Smooth muscle cell (in vitro differentiated cells): ENCODE measurements around the gene RDH8. TPM values are rescaled to one million over a fixed set of nuclear protein-coding genes. Genes with fewer than 3 reads are reported as not detected.

Experiments
- DNase-seq: peaks from one replicate; lab custom pipeline; 2025; ENCODE audit not compliant: unreplicated experiment; lab: John Stamatoyannopoulos, UW
- H2AFZ ChIP-seq: fragments of 200-600 bp; sonication (generic); 2 replicates; pipeline ENCODE4 v1.6.0; 2016; ENCODE audit warnings: antibody characterized with exemption, low read depth, mild to moderate bottlenecking
- H3F3A ChIP-seq: fragments of 200-600 bp; sonication (generic); 2 replicates; pipeline ENCODE4 v1.6.0; 2017; ENCODE audit warnings: antibody characterized with exemption, low read depth
- H3K27ac ChIP-seq: fragments of 200-600 bp; sonication (generic); 2 replicates; pipeline ENCODE4 v1.5.1; 2016; ENCODE audit warnings: low read depth, mild to moderate bottlenecking
- H3K27me3 ChIP-seq: fragments of 200-600 bp; sonication (generic); 2 replicates; pipeline ENCODE4 v1.6.1; 2016; ENCODE audit warnings: low read depth, mild to moderate bottlenecking
- H3K36me3 ChIP-seq: fragments of 200-600 bp; sonication (generic); 2 replicates; pipeline ENCODE4 v1.5.1; 2016; ENCODE audit warnings: low read depth
- H3K4me1 ChIP-seq: fragments of 200-600 bp; sonication (generic); 2 replicates; pipeline ENCODE4 v1.5.1; 2016; ENCODE audit warnings: low read depth
- H3K4me2 ChIP-seq: fragments of 200-600 bp; sonication (generic); 2 replicates; pipeline ENCODE4 v1.6.0; 2016; ENCODE audit warnings: mild to moderate bottlenecking
- H3K4me3 ChIP-seq: fragments of 200-600 bp; sonication (generic); 2 replicates; pipeline ENCODE4 v1.5.1; 2016; ENCODE audit warnings: mild to moderate bottlenecking
- H3K79me2 ChIP-seq: fragments of 200-600 bp; sonication (generic); 2 replicates; pipeline ENCODE4 v1.6.0; 2016; ENCODE audit warnings: low read depth, mild to moderate bottlenecking
- H3K9ac ChIP-seq: fragments of 200-600 bp; sonication (generic); 2 replicates; pipeline ENCODE4 v1.6.0; 2016; ENCODE audit warnings: low read depth
- H3K9me3 ChIP-seq: fragments of 200-600 bp; sonication (generic); replicated peaks from 2 replicates; pipeline ENCODE4 v1.5.1; 2016; ENCODE audit warnings: low read depth
- H4K20me1 ChIP-seq: fragments of 200-600 bp; sonication (generic); 2 replicates; pipeline ENCODE4 v1.6.0; 2016; ENCODE audit warnings: low read depth
- CTCF ChIP-seq: fragments of 200-600 bp; sonication (generic); IDR thresholded peaks from 2 replicates; pipeline ENCODE4 v1.5.1; 2017; ENCODE audit warnings: borderline replicate concordance, mild to moderate bottlenecking, antibody characterized with exemption; ENCODE audit not compliant: insufficient read depth, poor library complexity, severe bottlenecking
- WGBS: methylation state at CpG from one replicate; pipeline ENCODE4 v1.1.7; 2016; ENCODE audit warnings: low lambda C conversion rate; 5-methylcytosine and 5-hydroxymethylcytosine counted together
- polyA plus RNA-seq: library from polyadenylated mRNA; unstranded; fragments of >200 nt; fragmentation: Nextera tagmentation; extraction: Ambion mirVana; gene quantifications from 2 replicates; pipeline ENCODE4 v1.2.1, GENCODE V29; 2016
- total RNA-seq: library from RNA; depleted of rRNA; stranded (reverse); fragments of >200 nt; gene quantifications from 2 replicates; pipeline ENCODE4 v1.2.3, GENCODE V29; 2014

Gene RDH8
- total and polyA plus RNA-seq, 2 experiments from 2014 or later: not detected

- no peaks in the 10 kb centered on the region for H4K20me1 ChIP-seq
- TF ChIP-seq CTCF: no peak
- DNase-seq: no peak
- H3K4me3 ChIP-seq: no peak overlapping the region
- no peak overlapping the region for H3K9ac ChIP-seq
- H3K9me3 ChIP-seq: no peaks in the 10 kb centered on the region
- H3K27ac ChIP-seq: no peak overlapping the region
- no peaks in the 10 kb centered on the region for H3F3A ChIP-seq
- H3K4me2 ChIP-seq: no peak overlapping the region
- H3K36me3 ChIP-seq: no peaks in the 10 kb centered on the region
- 86% methylated on average over 8 of the region's 8 CpGs for WGBS
- H3K27me3 ChIP-seq: no peaks in the 10 kb centered on the region
- no peaks in the 10 kb centered on the region for H3K79me2 ChIP-seq
- peaks cover 5% of the 10 kb centered on the region for H3K4me1 ChIP-seq
- no peak overlapping the region for H2AFZ ChIP-seq
Observed at GRCh38 chr19:9986787-9987281, 26.4 kb upstream of the RDH8 start.

DNA sequence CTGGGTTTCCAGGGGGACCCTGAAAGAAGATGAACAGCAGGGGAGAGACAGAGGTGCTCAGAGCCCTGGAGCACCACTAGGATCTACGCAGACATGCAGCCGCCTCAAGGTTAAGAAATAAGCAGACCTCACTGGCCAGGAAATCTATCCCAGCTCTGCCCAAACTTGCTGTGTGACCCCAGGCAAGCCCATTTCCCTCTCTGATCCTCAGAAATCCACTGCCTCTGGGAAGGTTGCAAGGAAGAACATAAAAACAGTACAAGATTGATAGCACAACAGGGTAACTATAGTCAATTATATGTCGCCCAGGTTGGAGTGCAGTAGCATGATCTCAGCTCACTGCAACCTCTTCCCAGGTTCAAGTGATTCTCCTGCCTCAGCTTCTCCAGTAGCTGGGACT, 23.8 kb upstream of the RDH8 start:
- Histone ChIP-seq H3K4me3 (no peak overlapping the region), H3K4me1 (peaks cover 5% of the 10 kb centered on the region), H3K27me3 (no peaks in the 10 kb centered on the region), H3K9ac (no peak overlapping the region), H3K9me3 (no peaks in the 10 kb centered on the region), H3K4me2 (no peak overlapping the region), H2AFZ (no peak overlapping the region), H3F3A (no peaks in the 10 kb centered on the region), H3K79me2 (no peaks in the 10 kb centered on the region), H4K20me1 (no peaks in the 10 kb centered on the region), H3K27ac (no peak overlapping the region), H3K36me3 (no peaks in the 10 kb centered on the region)
- no peak for TF ChIP-seq CTCF
- 85% methylated on average over 3 of the region's 3 CpGs for WGBS
- DNase-seq: no peak

- 91% methylated on average over 11 of the region's 11 CpGs for WGBS
Observed at GRCh38 chr19:9991425-9992191, 21.7 kb upstream of the RDH8 start.

More at GRCh38 chr19:9991425-9992191, 21.7 kb upstream of the RDH8 start:
- Histone ChIP-seq H3K79me2 (no peaks in the 10 kb centered on the region), H3K36me3 (no peaks in the 10 kb centered on the region), H3K4me3 (no peak overlapping the region), H3K4me1 (peaks cover 2% of the 10 kb centered on the region), H3K9ac (no peak overlapping the region), H3K27me3 (no peaks in the 10 kb centered on the region), H3K4me2 (no peak overlapping the region), H3K27ac (no peak overlapping the region), H4K20me1 (no peaks in the 10 kb centered on the region), H2AFZ (no peak overlapping the region), H3K9me3 (no peaks in the 10 kb centered on the region), H3F3A (no peaks in the 10 kb centered on the region)
- no peak for TF ChIP-seq CTCF
- DNase-seq: no peak
